Measurements from ENCODE around the gene PGM5.
"Not testable (repeated sequence)": the region's sequence is repeated elsewhere in the genome, so short reads cannot be mapped to it uniquely, and the experiment has no call there.

PGM5 gene
- 0 to 0.18 (median 0) reads per million in 9 experiments for total RNA-seq

- ATAC-seq (replicated peaks) = peak; percentile 40
Observed at GRCh38 chr9:68356380-68357118, at the start of gene PGM5. Gene PGM5, plus strand, starts transcription at chr9:68356611. Its CDS starts 517 bp downstream, at chr9:68357128.

GRCh38 chr9:68307127-68307526, 49.3 kb upstream of the PGM5 start:
- H3K9me3 Mint-ChIP-seq; ATAC-seq (replicated peaks); H3K27ac Mint-ChIP-seq; H3K36me3 Mint-ChIP-seq (ENCODE audit: insufficient read depth); H3K4me3 Mint-ChIP-seq; H3K4me1 Mint-ChIP-seq (ENCODE audit: low read depth in 2 of 2); H3K27me3 Mint-ChIP-seq; DNase-seq: not testable (repeated sequence)

More at GRCh38 chr9:68356380-68357118, at the start of gene PGM5:
- not testable (repeated sequence) for H3K36me3 Mint-ChIP-seq (ENCODE audit: insufficient read depth); H3K4me1 Mint-ChIP-seq (ENCODE audit: low read depth in 2 of 2); H3K9me3 Mint-ChIP-seq; DNase-seq; H3K27ac Mint-ChIP-seq
- Mint-ChIP-seq H3K27me3 (peaks cover 12 to 30% of the 10 kb centered on the region in 2 donors), H3K4me3 (peak within 1 kb of the TSS; percentile 43 to 52)

GRCh38 chr9:68307654-68308053, 48.8 kb upstream of the PGM5 start:
- not testable (repeated sequence) for DNase-seq; H3K4me1 Mint-ChIP-seq (ENCODE audit: low read depth in 2 of 2); H3K36me3 Mint-ChIP-seq (ENCODE audit: insufficient read depth); ATAC-seq (replicated peaks); H3K27ac Mint-ChIP-seq; H3K9me3 Mint-ChIP-seq; H3K4me3 Mint-ChIP-seq; H3K27me3 Mint-ChIP-seq

DNA sequence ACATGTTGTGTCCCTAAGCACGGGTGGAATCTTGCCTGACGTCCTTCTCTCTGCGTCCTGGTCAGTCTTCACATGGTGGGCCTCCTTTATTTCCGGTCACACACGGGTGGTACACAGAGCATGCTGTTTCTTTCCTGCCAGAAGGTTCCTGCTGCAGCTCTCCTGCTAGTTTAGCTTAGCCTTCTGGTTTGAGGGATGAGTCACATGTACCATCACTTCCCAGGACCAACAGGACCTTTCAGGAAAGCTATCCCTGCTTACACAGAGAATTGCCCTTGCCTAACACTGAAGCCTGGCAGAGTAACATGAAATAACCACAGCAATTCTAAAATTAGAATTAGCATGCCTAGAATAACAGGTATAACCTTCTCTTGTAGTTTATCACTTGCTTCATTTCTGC, 45.2 kb upstream of the PGM5 start:
- H3K36me3 Mint-ChIP-seq (ENCODE audit: insufficient read depth); H3K27me3 Mint-ChIP-seq; DNase-seq; ATAC-seq (replicated peaks); H3K27ac Mint-ChIP-seq; H3K4me3 Mint-ChIP-seq; H3K9me3 Mint-ChIP-seq; H3K4me1 Mint-ChIP-seq (ENCODE audit: low read depth in 2 of 2): not testable (repeated sequence)

- not testable (repeated sequence) for DNase-seq; H3K36me3 Mint-ChIP-seq (ENCODE audit: insufficient read depth); H3K4me3 Mint-ChIP-seq; H3K9me3 Mint-ChIP-seq; H3K27ac Mint-ChIP-seq; H3K27me3 Mint-ChIP-seq; H3K4me1 Mint-ChIP-seq (ENCODE audit: low read depth in 2 of 2); ATAC-seq (replicated peaks)
Observed at GRCh38 chr9:68318209-68318608, 38.2 kb upstream of the PGM5 start.

GRCh38 chr9:68323749-68324148, 32.7 kb upstream of the PGM5 start:
- H3K4me3 Mint-ChIP-seq; H3K4me1 Mint-ChIP-seq (ENCODE audit: low read depth in 2 of 2); DNase-seq; H3K9me3 Mint-ChIP-seq; H3K27ac Mint-ChIP-seq; H3K36me3 Mint-ChIP-seq (ENCODE audit: insufficient read depth); ATAC-seq (replicated peaks); H3K27me3 Mint-ChIP-seq: not testable (repeated sequence)

DNA sequence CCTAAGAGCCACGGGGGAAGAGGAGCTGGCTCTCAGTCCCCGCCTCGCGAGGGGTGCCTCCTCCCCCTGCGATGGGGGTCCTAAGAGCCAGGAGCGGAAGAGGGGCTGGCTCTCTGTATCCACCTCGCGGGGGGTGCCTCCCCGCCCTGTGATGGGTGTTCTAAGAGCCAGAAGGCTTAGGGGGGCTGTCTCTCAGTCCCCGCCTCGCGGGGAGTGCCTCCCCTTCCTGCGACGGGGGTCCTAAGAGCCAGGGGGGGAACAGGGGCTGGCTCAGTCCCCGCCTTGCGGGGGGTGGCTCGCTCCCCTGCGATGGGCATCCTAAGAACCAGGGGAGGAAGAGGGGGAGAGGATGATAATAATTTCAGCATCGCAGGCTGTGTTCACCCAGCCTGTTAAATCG, 31.9 kb upstream of the PGM5 start:
- not testable (repeated sequence) for H3K4me1 Mint-ChIP-seq (ENCODE audit: low read depth in 2 of 2); DNase-seq; H3K27ac Mint-ChIP-seq; H3K4me3 Mint-ChIP-seq; H3K27me3 Mint-ChIP-seq; ATAC-seq (replicated peaks); H3K9me3 Mint-ChIP-seq; H3K36me3 Mint-ChIP-seq (ENCODE audit: insufficient read depth)

GRCh38 chr9:68329106-68329505, 27.3 kb upstream of the PGM5 start:
- not testable (repeated sequence) for H3K4me3 Mint-ChIP-seq; ATAC-seq (replicated peaks); H3K4me1 Mint-ChIP-seq (ENCODE audit: low read depth in 2 of 2); H3K9me3 Mint-ChIP-seq; H3K27ac Mint-ChIP-seq; H3K27me3 Mint-ChIP-seq; H3K36me3 Mint-ChIP-seq (ENCODE audit: insufficient read depth); DNase-seq

GRCh38 chr9:68330531-68331173, 25.8 kb upstream of the PGM5 start:
- not testable (repeated sequence) for H3K27me3 Mint-ChIP-seq; ATAC-seq (replicated peaks); H3K36me3 Mint-ChIP-seq (ENCODE audit: insufficient read depth); DNase-seq; H3K9me3 Mint-ChIP-seq; H3K27ac Mint-ChIP-seq; H3K4me3 Mint-ChIP-seq; H3K4me1 Mint-ChIP-seq (ENCODE audit: low read depth in 2 of 2)

GRCh38 chr9:68332122-68332521, 24.3 kb upstream of the PGM5 start:
- H3K27me3 Mint-ChIP-seq = peaks cover 9 to 12% of the 10 kb centered on the region in 2 donors
- not testable (repeated sequence) for H3K27ac Mint-ChIP-seq; H3K9me3 Mint-ChIP-seq; DNase-seq; ATAC-seq (replicated peaks); H3K4me1 Mint-ChIP-seq (ENCODE audit: low read depth in 2 of 2); H3K4me3 Mint-ChIP-seq; H3K36me3 Mint-ChIP-seq (ENCODE audit: insufficient read depth)

DNA sequence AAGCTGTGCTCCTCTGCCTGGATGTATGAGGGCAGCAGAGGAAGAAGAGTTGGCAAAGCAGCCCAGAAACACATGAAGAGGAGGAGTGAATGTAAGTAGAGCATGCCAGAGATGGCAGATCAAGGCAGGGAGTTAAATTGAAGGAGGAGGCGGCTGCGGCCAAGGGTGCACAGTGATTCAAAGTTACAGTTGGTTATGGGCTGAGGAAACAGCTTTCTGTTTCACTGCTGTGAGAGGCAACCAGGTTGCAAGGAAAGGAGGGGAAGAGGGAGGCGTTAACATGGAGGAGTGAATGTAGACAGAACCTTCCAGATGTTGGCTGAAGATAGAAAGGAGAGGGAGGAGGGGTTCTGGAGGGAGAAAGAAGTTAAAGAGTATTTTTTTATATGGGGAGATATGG, 20.5 kb upstream of the PGM5 start:
- H3K27ac Mint-ChIP-seq; H3K9me3 Mint-ChIP-seq; ATAC-seq (replicated peaks); H3K4me1 Mint-ChIP-seq (ENCODE audit: low read depth in 2 of 2); DNase-seq; H3K36me3 Mint-ChIP-seq (ENCODE audit: insufficient read depth); H3K4me3 Mint-ChIP-seq: not testable (repeated sequence)
- H3K27me3 Mint-ChIP-seq = peaks cover 9 to 12% of the 10 kb centered on the region in 2 donors

GRCh38 chr9:68336639-68337339, 19.6 kb upstream of the PGM5 start:
- ATAC-seq (replicated peaks); H3K4me3 Mint-ChIP-seq; H3K27ac Mint-ChIP-seq; H3K9me3 Mint-ChIP-seq; H3K4me1 Mint-ChIP-seq (ENCODE audit: low read depth in 2 of 2); DNase-seq; H3K36me3 Mint-ChIP-seq (ENCODE audit: insufficient read depth): not testable (repeated sequence)
- peaks cover 9 to 12% of the 10 kb centered on the region in 2 donors for H3K27me3 Mint-ChIP-seq

GRCh38 chr9:68338000-68338399, 18.4 kb upstream of the PGM5 start:
- H3K4me1 Mint-ChIP-seq (ENCODE audit: low read depth in 2 of 2); H3K4me3 Mint-ChIP-seq; H3K36me3 Mint-ChIP-seq (ENCODE audit: insufficient read depth): not testable (repeated sequence)

More at GRCh38 chr9:68338000-68338399, 18.4 kb upstream of the PGM5 start:
- ATAC-seq (replicated peaks); H3K9me3 Mint-ChIP-seq; DNase-seq; H3K27ac Mint-ChIP-seq: not testable (repeated sequence)
- H3K27me3 Mint-ChIP-seq = peaks cover 11 to 15% of the 10 kb centered on the region in 2 donors
